ENCODE measurements around the gene SYCE3.
"Not testable (repeated sequence)": the region's sequence is repeated elsewhere in the genome, so short reads cannot be mapped to it uniquely, and the experiment has no call there.

The SYCE3 gene, protein sequence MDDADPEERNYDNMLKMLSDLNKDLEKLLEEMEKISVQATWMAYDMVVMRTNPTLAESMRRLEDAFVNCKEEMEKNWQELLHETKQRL

GRCh38 chr22:50562523-50563412 lies at the start of gene SYCE3:
TSS of gene SYCE3 (minus strand) at chr22:50562919. CDS start at chr22:50556405, 6,514 bp downstream.
- TF ChIP-seq ZNF274 (IDR thresholded peaks at IDR 0.05; ENCODE audit: low read depth, low read length), result no peak
- H3K4me3 ChIP-seq (ENCODE audit: low read length), result peak within 1 kb of the TSS; percentile 61; the same call in 1 of the 2 replicates

- no peak for TF ChIP-seq ZNF274 (IDR thresholded peaks at IDR 0.05; ENCODE audit: low read depth, low read length)
- no peak overlapping the region for H3K4me3 ChIP-seq (ENCODE audit: low read length)
Measured at GRCh38 chr22:50612168-50612527, 49.4 kb upstream of the SYCE3 start.

- H3K4me3 ChIP-seq (ENCODE audit: low read length), result no peak overlapping the region
- no peak for TF ChIP-seq ZNF274 (IDR thresholded peaks at IDR 0.05; ENCODE audit: low read depth, low read length)
Measured at GRCh38 chr22:50611341-50612060, 48.8 kb upstream of the SYCE3 start.

DNA sequence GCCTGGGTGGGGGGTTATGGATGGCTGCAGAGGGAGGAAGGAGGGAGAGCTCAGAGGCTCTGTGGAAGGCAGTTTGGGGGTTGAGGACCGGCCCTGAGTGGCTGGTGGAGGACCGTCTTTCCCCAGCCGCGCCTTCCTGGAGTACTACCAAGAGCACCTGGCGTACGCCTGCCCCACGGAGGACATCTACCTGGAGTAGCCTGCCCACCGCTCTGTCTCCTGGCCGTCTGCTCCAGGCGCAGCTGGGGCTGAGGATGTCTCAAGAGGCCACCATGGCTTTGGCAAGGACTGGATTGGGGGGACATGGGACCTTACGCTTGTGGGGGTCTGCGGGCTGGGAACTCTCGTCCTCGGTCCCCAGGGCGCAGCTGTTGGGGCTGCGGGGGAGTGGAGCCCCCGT lies 47.9 kb upstream of the SYCE3 start:
- H3K4me3 ChIP-seq (ENCODE audit: low read length), result no peak overlapping the region
- TF ChIP-seq ZNF274 (IDR thresholded peaks at IDR 0.05; ENCODE audit: low read depth, low read length), result no peak

- no peak for TF ChIP-seq ZNF274 (IDR thresholded peaks at IDR 0.05; ENCODE audit: low read depth, low read length)
- no peak overlapping the region for H3K4me3 ChIP-seq (ENCODE audit: low read length)
Measured at GRCh38 chr22:50610041-50610451, 47.3 kb upstream of the SYCE3 start.

- no peak overlapping the region for H3K4me3 ChIP-seq (ENCODE audit: low read length)
- no peak for TF ChIP-seq ZNF274 (IDR thresholded peaks at IDR 0.05; ENCODE audit: low read depth, low read length)
Measured at GRCh38 chr22:50609599-50609998, 46.9 kb upstream of the SYCE3 start.

DNA sequence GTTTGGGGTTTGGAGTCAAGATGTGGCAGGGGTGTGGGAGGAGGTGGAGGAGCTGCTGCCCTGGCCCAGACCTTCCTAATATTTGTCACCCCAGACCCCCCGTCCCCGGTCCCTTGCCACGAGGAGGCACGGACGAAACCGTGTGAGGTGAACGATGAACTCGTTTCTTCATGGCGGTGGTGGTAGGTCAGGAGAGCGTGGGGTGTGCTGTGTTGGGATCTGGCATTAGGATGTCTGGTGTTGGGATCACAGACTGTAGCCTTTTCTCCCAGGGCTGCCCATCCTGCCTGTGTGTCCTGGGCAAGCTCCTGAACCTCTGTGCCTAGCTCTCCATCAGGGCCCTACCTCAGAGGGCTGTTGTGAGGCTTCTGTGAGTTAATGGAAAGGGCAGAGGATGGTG lies 46.3 kb upstream of the SYCE3 start:
- H3K4me3 ChIP-seq (ENCODE audit: low read length), result no peak overlapping the region
- TF ChIP-seq ZNF274 (IDR thresholded peaks at IDR 0.05; ENCODE audit: low read depth, low read length), result no peak

GRCh38 chr22:50608058-50608840 lies 45.5 kb upstream of the SYCE3 start:
- not testable (repeated sequence) for H3K4me3 ChIP-seq (ENCODE audit: low read length)

DNA sequence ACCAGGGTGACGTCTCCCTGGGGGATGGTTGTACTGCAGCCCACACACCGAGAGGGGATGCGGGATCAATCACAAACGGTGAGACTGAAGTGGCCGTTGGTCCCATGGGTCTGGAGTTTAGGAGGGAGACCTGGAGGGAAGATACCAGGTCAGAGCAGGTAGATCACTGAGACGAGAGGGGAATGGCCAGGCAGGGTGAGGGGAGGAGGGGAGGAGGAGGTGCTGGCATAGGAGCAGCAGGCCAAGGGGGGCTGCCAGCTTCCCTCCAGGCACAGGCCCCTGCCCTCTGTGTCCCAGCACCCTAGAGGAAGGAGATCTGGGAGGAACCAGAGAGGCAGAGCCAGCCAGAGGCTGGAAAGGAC lies 44.9 kb upstream of the SYCE3 start:
- TF ChIP-seq ZNF274 (IDR thresholded peaks at IDR 0.05; ENCODE audit: low read depth, low read length), result no peak
- H3K4me3 ChIP-seq (ENCODE audit: low read length), result no peak overlapping the region

GRCh38 chr22:50606946-50607658 lies 44.4 kb upstream of the SYCE3 start:
- H3K4me3 ChIP-seq (ENCODE audit: low read length), result no peak overlapping the region
- TF ChIP-seq ZNF274 (IDR thresholded peaks at IDR 0.05; ENCODE audit: low read depth, low read length), result no peak

GRCh38 chr22:50606165-50606945 lies 43.6 kb upstream of the SYCE3 start:
- H3K4me3 ChIP-seq (ENCODE audit: low read length), result no peak overlapping the region
- TF ChIP-seq ZNF274 (IDR thresholded peaks at IDR 0.05; ENCODE audit: low read depth, low read length), result no peak

DNA sequence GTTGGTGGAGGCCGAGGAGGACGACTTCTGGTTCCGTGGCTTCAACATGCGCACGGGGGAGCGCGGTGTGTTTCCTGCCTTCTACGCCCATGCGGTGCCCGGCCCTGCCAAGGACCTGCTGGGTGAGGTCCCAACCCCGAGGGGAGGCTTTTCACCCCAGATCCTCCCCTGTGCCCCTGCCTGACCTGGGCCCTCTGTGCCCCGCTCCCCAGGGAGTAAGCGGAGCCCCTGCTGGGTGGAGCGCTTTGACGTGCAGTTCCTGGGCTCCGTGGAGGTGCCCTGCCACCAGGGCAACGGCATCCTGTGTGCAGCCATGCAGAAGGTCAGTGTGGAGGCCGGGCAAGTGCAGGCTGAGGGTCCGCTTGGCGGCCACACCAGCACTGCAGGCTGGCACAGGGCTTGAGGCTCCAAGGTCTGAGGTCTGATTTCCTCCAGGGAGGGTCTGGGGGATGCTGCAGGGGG lies 42.9 kb upstream of the SYCE3 start:
- H3K4me3 ChIP-seq (ENCODE audit: low read length), result no peak overlapping the region
- TF ChIP-seq ZNF274 (IDR thresholded peaks at IDR 0.05; ENCODE audit: low read depth, low read length), result no peak

Data from GM08714 (cell line).